SK-N-SH (cell line): ENCODE measurements around the gene FHOD3. TPM values are rescaled to one million over a fixed set of nuclear protein-coding genes. Genes with fewer than 3 reads are reported as not detected.

Source experiments
- CTCF ChIA-PET: fragments of 300-600, 350-600 bp; formaldehyde crosslinking; extraction: SDS; loops from one replicate; lab custom pipeline; 2021; lab: Yijun Ruan, JAX
- POLR2A ChIA-PET: fragments of 350-600 bp; sonication (Branson Sonifier 250); formaldehyde crosslinking; extraction: SDS; loops from one replicate; lab custom pipeline; 2020; ENCODE audit warnings: antibody characterized with exemption, inconsistent platforms; lab: Yijun Ruan, JAX
- DNase-seq: peaks from one replicate; pipeline ENCODE4 v3.0.0; 2012
- H2AFZ ChIP-seq: fragments of 200-600 bp; sonication (generic); 2 replicates; pipeline ENCODE4 v1.8.1; 2016; ENCODE audit warnings: antibody characterized with exemption, mild to moderate bottlenecking, low read depth
- H3F3A ChIP-seq: fragments of 200-600 bp; sonication (generic); replicated peaks from 2 replicates; pipeline ENCODE3; 2016; ENCODE audit warnings: antibody characterized with exemption, mild to moderate bottlenecking; ENCODE audit not compliant: insufficient read depth
- H3K27ac ChIP-seq, 2 experiments: fragments of 200-500 bp in 1 of 2; fragments of 200-600 bp in 1 of 2; sonication (Bioruptor generic) in 1 of 2; sonication (generic), shearing (Covaris generic) in 1 of 2; 2 replicates each; pipeline versions ENCODE4 v1.5.1 to v1.6.1; 2014 to 2016; ENCODE audit warnings: low read depth in 2 of 2, inconsistent platforms in 1 of 2, low read length in 1 of 2, mild to moderate bottlenecking in 1 of 2, mixed read lengths in 1 of 2
- H3K27me3 ChIP-seq: fragments of 200-600 bp; sonication (generic), shearing (Covaris generic); 2 replicates; pipeline ENCODE4 v1.6.1; 2016; ENCODE audit warnings: mixed run types; ENCODE audit not compliant: insufficient read depth
- H3K36me3 ChIP-seq, 2 experiments: fragments of 200-500 bp in 1 of 2; fragments of 200-600 bp in 1 of 2; sonication (Bioruptor generic) in 1 of 2; sonication (generic) in 1 of 2; replicated peaks in 1 of 2; 2 replicates each; pipeline versions ENCODE3 to v1.5.1; 2014 to 2016; ENCODE audit warnings: low read length in 1 of 2, mild to moderate bottlenecking in 1 of 2; ENCODE audit not compliant: insufficient read depth in 2 of 2, control insufficient read depth in 1 of 2
- H3K4me1 ChIP-seq, 2 experiments: fragments of 200-500 bp in 1 of 2; fragments of 200-600 bp in 1 of 2; sonication (Bioruptor generic) in 1 of 2; sonication (generic), shearing (Covaris generic) in 1 of 2; 2 replicates each; pipeline versions ENCODE4 v1.5.1 to v1.6.1; 2014 to 2016; ENCODE audit warnings: low read depth in 1 of 2, low read length in 1 of 2, mixed run types in 1 of 2; ENCODE audit not compliant: insufficient read depth in 2 of 2, control insufficient read depth in 1 of 2
- H3K4me2 ChIP-seq: fragments of 200-600 bp; sonication (generic), shearing (Covaris generic); 2 replicates; pipeline ENCODE4 v1.6.1; 2017; ENCODE audit warnings: mixed run types
- H3K4me3 ChIP-seq, 2 experiments: fragments of 200-500 bp in 1 of 2; fragments of 200-600 bp in 1 of 2; sonication (Bioruptor generic) in 1 of 2; sonication (generic), shearing (Covaris generic) in 1 of 2; 2 replicates each; pipeline versions ENCODE4 v1.5.1 to v1.8.1; 2014 to 2016; ENCODE audit warnings: low read depth in 2 of 2, inconsistent platforms in 1 of 2, low read length in 1 of 2, mild to moderate bottlenecking in 1 of 2, mixed read lengths in 1 of 2, moderate library complexity in 1 of 2
- H3K79me2 ChIP-seq: fragments of 200-600 bp; sonication (generic); 2 replicates; pipeline ENCODE4 v1.8.1; 2017; ENCODE audit warnings: mild to moderate bottlenecking; ENCODE audit not compliant: insufficient read depth
- H3K9ac ChIP-seq: fragments of 200-600 bp; sonication (generic); 2 replicates; pipeline ENCODE4 v1.6.1; 2017; ENCODE audit warnings: mixed run types
- H3K9me2 ChIP-seq: fragments of 200-600 bp; sonication (generic); 2 replicates; pipeline ENCODE4 v1.6.1; 2017; ENCODE audit warnings: mixed run types
- H3K9me3 ChIP-seq: fragments of 200-600 bp; sonication (generic); 2 replicates; pipeline ENCODE4 v1.6.1; 2017; ENCODE audit warnings: mixed run types, mild to moderate bottlenecking, moderate library complexity
- H4K20me1 ChIP-seq: fragments of 200-600 bp; sonication (generic); 2 replicates; pipeline ENCODE4 v1.6.1; 2017; ENCODE audit warnings: mild to moderate bottlenecking, mixed run types; ENCODE audit not compliant: insufficient read depth
- EP300 ChIP-seq, 2 experiments: IDR thresholded peaks; 2 replicates each; pipeline versions ENCODE4 v1.4.0 to v1.6.1; 2012; ENCODE audit warnings: borderline replicate concordance in 1 of 2, low read depth in 1 of 2, low read length in 1 of 2
- EZH2phosphoT487 ChIP-seq: fragments of 200-600 bp; sonication (generic); IDR thresholded peaks from 2 replicates; pipeline ENCODE4 v1.6.1; 2017; ENCODE audit warnings: low read depth, mixed run types, mild to moderate bottlenecking, antibody characterized with exemption, moderate library complexity, borderline replicate concordance
- FOSL2 ChIP-seq: IDR thresholded peaks from 2 replicates; pipeline ENCODE4 v1.4.0; 2012; ENCODE audit warnings: low read depth, mild to moderate bottlenecking, moderate library complexity, borderline replicate concordance
- FOXJ3 ChIP-seq: sonication (generic); formaldehyde crosslinking; IDR thresholded peaks from 2 replicates; pipeline ENCODE4 v1.5.1; 2020; ENCODE audit warnings: mild to moderate bottlenecking, missing genetic modification reagents
- FOXM1 ChIP-seq: IDR thresholded peaks from 2 replicates; pipeline ENCODE4 v1.4.0; 2012; ENCODE audit warnings: low read depth, mild to moderate bottlenecking
- GATA2 ChIP-seq: sonication (generic); formaldehyde crosslinking; IDR thresholded peaks from 2 replicates; pipeline ENCODE4 v1.5.0; 2020; ENCODE audit warnings: mild to moderate bottlenecking, missing genetic modification reagents
- MXI1 ChIP-seq: IDR thresholded peaks from 2 replicates; pipeline ENCODE4 v1.6.1; 2012; ENCODE audit warnings: mild to moderate bottlenecking, low read depth, low read length, improper control_type of control experiment
- NFIC ChIP-seq: IDR thresholded peaks from 2 replicates; pipeline ENCODE4 v1.4.0; 2012; ENCODE audit warnings: borderline replicate concordance
- RXRA ChIP-seq: IDR thresholded peaks from 2 replicates; pipeline ENCODE4 v1.4.0; 2012; ENCODE audit warnings: low read depth, mild to moderate bottlenecking, borderline replicate concordance
- TAF1 ChIP-seq: IDR thresholded peaks from 2 replicates; pipeline ENCODE4 v1.6.1; 2012; ENCODE audit warnings: low read depth, mild to moderate bottlenecking, low read length, moderate library complexity, borderline replicate concordance
- TCF12 ChIP-seq: IDR thresholded peaks from 2 replicates; pipeline ENCODE4 v1.4.0; 2012
- TEAD4 ChIP-seq: IDR thresholded peaks from 2 replicates; pipeline ENCODE4 v1.4.0; 2012; ENCODE audit warnings: mild to moderate bottlenecking, borderline replicate concordance; ENCODE audit not compliant: insufficient read depth
- USF1 ChIP-seq: IDR thresholded peaks from 2 replicates; pipeline ENCODE4 v1.4.0; 2012; ENCODE audit warnings: low read depth, borderline replicate concordance
- USF2 ChIP-seq: fragments of 150-350 bp; IDR thresholded peaks from 2 replicates; pipeline ENCODE4 v1.6.1; 2017; ENCODE audit warnings: antibody characterized with exemption, low read length, low read depth, borderline replicate concordance
- YY1 ChIP-seq: IDR thresholded peaks from 2 replicates; pipeline ENCODE4 v1.4.0; 2012; ENCODE audit warnings: low read depth, mild to moderate bottlenecking
- ZBTB33 ChIP-seq: IDR thresholded peaks from 2 replicates; pipeline ENCODE4 v1.4.0; 2012; ENCODE audit warnings: low read depth, borderline replicate concordance
- WGBS: methylation state at CpG from one replicate; pipeline ENCODE4 v1.1.6; 2017; ENCODE audit warnings: low lambda C conversion rate; 5-methylcytosine and 5-hydroxymethylcytosine counted together
- polyA plus RNA-seq, 3 experiments: library from polyadenylated mRNA; depleted of rRNA; stranded (reverse); fragments of >200 nt; gene quantifications; 2 replicates each; pipeline ENCODE4 v1.2.3, GENCODE V29; 2012

Gene FHOD3
- polyA plus RNA-seq, 1 of the 3 experiments (the other 2 are of a cell fraction) = 10.9 TPM

GRCh38 chr18:36328916-36329315, 31.4 kb downstream of the FHOD3 start:
- Histone ChIP-seq H3K27ac (no peak overlapping the region), H3K9me2 (no peaks in the 10 kb centered on the region), H2AFZ (no peak overlapping the region), H3K4me3 (no peak overlapping the region), H3K9ac (no peak overlapping the region), H3K4me2 (no peak overlapping the region), H3F3A (no peaks in the 10 kb centered on the region), H3K4me1 (peaks cover 0 to 43% of the 10 kb centered on the region in 2 experiments; a peak in 1 of 4 replicates), H4K20me1 (no peaks in the 10 kb centered on the region), H3K36me3 (no peaks in the 10 kb centered on the region), H3K9me3 (no peaks in the 10 kb centered on the region), H3K27me3 (no peaks in the 10 kb centered on the region), H3K79me2 (no peaks in the 10 kb centered on the region)
- CTCF ChIA-PET = no interaction called here
- 70% methylated on average over 6 of the region's 6 CpGs for WGBS
- TF ChIP-seq NFIC (no peak), RXRA (no peak), USF1 (no peak), EZH2phosphoT487 (no peak), MXI1 (no peak), FOXM1 (no peak)
- no peak for DNase-seq
- POLR2A ChIA-PET = no interaction called here

GRCh38 chr18:36329684-36330434, 32.3 kb downstream of the FHOD3 start:
- no peak for DNase-seq
- Histone ChIP-seq H3K4me2 (no peak overlapping the region), H3K27ac (no peak overlapping the region; a peak in 1 of 4 replicates), H2AFZ (no peak overlapping the region), H3K9me3 (no peaks in the 10 kb centered on the region), H3K4me3 (no peak overlapping the region), H4K20me1 (no peaks in the 10 kb centered on the region), H3F3A (no peaks in the 10 kb centered on the region), H3K36me3 (no peaks in the 10 kb centered on the region), H3K27me3 (no peaks in the 10 kb centered on the region), H3K4me1 (peaks cover 0 to 50% of the 10 kb centered on the region in 2 experiments; a peak in 1 of 4 replicates), H3K9me2 (no peaks in the 10 kb centered on the region), H3K79me2 (no peaks in the 10 kb centered on the region), H3K9ac (no peak overlapping the region)
- ChIA-PET CTCF (interaction anchor here (1.0 kb wide), 1 partner anchor 33 kb away, joined by 4 read pairs; no protein-coding TSS in a partner anchor), POLR2A (no interaction called here)
- TF ChIP-seq TCF12 = no peak
- 66% methylated on average over 3 of the region's 3 CpGs for WGBS

- Histone ChIP-seq H3K9ac (no peak overlapping the region), H3K4me3 (no peak overlapping the region), H3K4me1 (peaks cover 0 to 53% of the 10 kb centered on the region in 2 experiments; a peak in 1 of 4 replicates), H3K4me2 (no peak overlapping the region), H4K20me1 (no peaks in the 10 kb centered on the region), H3K79me2 (no peaks in the 10 kb centered on the region), H3K27me3 (no peaks in the 10 kb centered on the region), H3K9me2 (no peaks in the 10 kb centered on the region), H3K36me3 (no peaks in the 10 kb centered on the region), H3K27ac (no peak overlapping the region; a peak in 1 of 4 replicates), H3F3A (no peaks in the 10 kb centered on the region), H3K9me3 (no peaks in the 10 kb centered on the region), H2AFZ (no peak overlapping the region)
- POLR2A ChIA-PET = no interaction called here
- no peak for DNase-seq
- CTCF ChIA-PET = interaction anchor here (1.0 kb wide), 1 partner anchor 34 kb away, joined by 4 read pairs; no protein-coding TSS in a partner anchor
- 74% methylated on average over 4 of the region's 6 CpGs for WGBS
- TF ChIP-seq ZBTB33 (no peak), YY1 (no peak), TAF1 (no peak), GATA2 (CRISPR knock-in tag) (no peak), NFIC (no peak), EZH2phosphoT487 (no peak), EP300 (IDR thresholded peaks at IDR 0.05; ENCODE audit: borderline replicate concordance in 1 of 2, low read depth in 1 of 2, low read length in 1 of 2) (no peak), FOXJ3 (CRISPR knock-in tag) (no peak), TEAD4 (no peak), USF2 (no peak), MXI1 (no peak), FOSL2 (no peak)
Observed at GRCh38 chr18:36330435-36331052, 33.0 kb downstream of the FHOD3 start.
